NCI-H82 (cell line): ENCODE measurements around the gene ZNF680.
"Not testable (repeated sequence)": the region's sequence is repeated elsewhere in the genome, so short reads cannot be mapped to it uniquely, and the experiment has no call there.

Source experiments
- DNase-seq: peaks from one replicate; lab custom pipeline; 2025; lab: John Stamatoyannopoulos, UW

The ZNF680 gene

DNA sequence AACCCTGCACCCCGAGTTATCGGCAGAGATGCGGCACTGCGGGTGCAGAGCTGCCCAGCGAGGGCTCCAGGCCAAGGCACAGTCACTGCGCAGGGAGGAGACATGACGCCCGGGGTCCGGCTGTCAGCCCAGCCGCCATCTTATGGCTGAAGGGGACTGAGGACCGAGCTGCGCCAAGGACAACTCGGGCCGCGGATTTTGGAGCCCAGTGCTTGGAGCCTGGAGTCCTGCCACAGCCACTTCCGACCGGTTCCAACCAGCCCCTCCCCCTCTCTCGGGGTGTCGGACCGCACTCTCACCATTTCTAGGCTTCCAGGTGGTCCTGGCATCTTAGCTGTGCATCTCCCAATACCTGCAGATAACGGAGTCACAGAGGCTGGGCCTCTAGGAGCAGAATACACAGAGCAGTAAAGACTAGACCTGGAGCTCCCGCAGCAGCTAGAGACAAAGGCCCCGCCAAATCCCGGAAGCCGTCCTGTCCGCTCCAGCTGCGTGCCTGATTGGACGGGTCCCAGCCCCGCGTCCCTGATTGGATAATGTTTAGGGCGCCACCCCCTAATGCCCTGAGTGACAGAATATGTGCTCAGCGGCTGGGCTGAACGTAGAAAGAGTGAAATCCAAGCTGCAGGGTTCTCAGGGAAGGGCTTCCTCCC, at the start of gene ZNF680:
Gene ZNF680 (minus strand): TSS at position 446 of the 653 bp plus-strand sequence. CDS start 117 bp downstream, at position 329.
- DNase-seq = peak; percentile 97

DNA sequence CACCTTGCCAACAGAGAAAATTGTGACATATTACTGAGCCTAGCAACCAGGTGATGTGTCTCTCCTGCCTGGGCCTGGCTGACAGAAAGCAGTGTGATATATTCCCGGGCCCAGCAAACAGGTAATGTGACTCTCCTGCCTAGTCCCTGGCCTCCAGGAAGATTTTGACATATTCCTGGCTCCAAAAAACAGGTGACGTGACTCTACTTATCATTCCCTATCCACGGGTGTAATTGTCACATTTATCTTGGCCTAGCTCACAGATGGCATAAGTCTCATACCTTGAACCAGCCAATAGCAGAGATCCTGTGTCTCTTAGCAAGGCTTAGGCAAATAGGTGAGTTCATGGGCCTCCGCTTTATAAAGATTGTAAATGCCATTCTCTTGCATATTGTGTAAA, 49.6 kb upstream of the ZNF680 start:
- DNase-seq = no peak

DNA sequence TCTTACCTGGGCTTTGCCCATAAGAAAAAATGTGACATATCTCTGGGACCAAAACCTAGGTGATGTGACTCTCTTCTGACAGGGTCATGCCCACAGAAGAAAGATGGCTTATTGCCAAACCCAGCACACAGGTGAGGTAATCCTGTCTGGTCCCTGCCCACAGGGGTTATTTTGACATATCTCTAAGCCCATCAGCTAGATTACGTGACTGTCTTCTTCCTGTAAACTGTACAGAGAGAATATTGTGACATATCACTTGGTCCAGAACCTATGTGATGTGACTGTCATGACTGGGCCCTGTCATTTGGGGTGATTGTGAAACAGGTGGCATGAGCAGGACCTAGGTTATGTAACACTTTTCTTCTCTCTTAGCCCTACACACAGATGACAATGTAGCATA, 48.8 kb upstream of the ZNF680 start:
- no peak for DNase-seq

DNA sequence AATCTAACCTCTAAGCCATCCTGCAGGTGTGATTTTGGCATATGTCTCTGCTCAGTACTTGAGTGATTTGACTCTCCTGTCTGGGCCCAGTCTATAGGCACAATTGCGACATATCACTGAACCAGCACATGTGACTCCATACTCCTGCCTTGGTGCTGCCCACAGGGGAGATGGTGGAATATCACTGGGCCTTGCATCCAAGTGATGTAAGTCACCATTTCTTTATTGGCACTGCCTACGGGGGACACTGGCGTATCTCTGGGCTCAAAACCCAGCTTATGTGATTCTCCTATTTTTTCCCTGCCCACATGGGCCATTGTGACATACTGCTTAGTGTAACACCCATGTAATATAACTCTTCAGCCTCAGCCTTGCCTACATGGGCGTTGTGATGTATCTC, 48.1 kb upstream of the ZNF680 start:
- no peak for DNase-seq

DNA sequence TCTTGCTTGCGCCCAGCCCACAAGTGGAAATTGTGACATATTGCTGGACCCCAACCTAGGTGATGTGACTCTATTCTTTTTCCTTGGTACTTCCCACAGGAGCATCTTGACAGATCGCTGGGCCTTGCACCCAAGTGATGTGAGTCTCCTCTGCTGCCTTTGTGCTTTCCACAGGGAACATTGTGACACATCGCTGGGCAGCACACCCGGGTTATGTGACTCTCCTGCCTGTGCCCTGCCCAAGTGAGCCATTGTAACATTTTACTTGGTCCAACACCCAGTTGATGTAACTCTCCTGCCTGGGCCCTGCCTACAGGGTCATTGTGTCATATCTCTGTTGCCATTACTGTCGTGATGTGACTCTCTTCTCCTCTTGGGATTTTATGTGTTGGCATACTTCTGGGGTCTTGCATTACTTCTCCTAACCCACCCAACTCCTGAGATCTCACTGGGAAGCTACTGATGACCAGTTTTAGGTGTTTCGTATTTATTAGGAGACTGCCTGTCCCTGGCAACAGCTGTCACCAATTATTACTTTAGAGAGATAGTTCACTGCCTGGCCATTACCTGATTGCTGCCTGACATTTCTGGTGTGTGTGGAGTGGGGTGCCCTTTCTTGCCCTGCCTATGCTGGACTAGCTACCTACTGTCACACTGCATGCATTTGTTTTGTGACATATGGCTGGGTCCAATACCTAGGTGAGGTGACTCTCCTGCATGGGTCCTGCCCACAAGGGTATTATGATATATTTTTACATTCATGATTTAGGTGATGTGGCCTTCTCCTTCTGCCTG, 45.4 kb upstream of the ZNF680 start:
- DNase-seq = no peak

DNA sequence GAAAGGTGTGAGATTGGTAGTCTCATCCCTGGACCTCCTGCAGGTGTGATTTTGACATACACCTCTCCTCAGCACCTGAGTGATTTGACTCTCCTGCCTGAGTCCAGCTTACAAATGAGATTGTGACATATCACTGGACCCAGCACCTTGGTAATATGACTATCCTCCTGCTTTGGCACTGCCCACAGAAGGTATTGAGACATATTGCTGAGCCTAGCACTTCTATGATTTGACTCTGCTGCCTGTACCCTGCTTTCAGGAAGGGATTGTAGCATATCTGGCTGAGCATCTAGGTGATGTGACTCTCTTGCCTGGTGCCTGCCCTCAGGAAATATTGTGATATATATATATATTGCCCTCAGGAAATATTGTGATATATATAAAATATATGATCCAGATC, 43.5 kb upstream of the ZNF680 start:
- no peak for DNase-seq

DNA sequence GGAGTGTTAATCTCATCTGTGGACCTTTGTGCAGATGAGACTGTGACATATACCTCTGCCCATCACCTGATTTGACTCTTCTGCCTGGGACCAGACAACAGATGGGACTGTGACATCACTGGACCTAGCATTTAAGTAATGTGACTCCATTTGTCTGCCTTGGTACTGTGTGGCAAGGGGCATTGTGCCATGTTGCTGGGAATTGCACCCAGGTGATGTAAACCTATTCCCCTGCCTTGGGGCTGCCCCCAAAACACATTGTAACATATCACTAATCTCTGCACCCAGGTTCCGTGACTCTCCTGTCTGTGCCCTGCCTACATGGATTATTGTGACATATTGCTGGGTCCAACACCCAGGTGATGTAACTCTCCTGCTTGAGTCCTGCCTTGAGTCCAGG, 40.4 kb upstream of the ZNF680 start:
- DNase-seq = no peak

DNA sequence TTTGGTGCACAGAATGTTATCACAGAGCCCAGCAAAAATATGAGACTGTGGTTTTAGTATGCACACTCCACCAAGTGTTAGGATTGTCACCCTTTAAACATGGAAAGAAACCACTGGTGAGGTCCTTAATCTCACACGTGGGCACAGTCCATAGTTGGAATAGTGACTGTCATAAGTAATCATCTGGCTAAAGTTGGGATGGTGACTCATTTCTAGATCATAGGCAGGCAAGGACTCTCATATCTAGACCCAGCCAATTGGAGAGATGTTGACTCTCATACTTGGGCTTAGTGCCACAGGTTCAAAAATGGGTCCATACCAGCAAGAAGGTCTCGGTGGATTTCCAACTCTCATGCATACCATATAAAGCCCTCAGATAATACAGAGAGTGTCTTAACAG, 39.6 kb upstream of the ZNF680 start:
- no peak for DNase-seq

DNA sequence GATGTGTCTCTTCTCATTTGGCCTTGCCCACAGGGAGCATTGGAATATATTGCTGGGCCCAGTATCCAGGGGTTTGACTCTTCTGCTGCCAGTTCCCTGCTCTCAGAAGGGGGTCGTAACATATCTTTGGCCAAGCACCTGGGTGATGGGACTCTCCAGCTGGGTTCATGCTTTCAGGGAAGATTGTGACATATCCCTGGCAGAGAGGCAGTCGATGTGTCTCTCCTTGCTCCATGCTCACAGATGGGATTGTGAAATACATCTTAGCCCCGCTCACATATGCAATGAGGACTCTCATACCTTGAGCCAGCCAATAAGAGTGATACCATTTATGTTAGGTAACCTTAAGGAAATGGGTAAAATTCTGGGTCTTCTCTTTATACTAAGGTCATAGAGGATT, 39.2 kb upstream of the ZNF680 start:
- no peak for DNase-seq

DNA sequence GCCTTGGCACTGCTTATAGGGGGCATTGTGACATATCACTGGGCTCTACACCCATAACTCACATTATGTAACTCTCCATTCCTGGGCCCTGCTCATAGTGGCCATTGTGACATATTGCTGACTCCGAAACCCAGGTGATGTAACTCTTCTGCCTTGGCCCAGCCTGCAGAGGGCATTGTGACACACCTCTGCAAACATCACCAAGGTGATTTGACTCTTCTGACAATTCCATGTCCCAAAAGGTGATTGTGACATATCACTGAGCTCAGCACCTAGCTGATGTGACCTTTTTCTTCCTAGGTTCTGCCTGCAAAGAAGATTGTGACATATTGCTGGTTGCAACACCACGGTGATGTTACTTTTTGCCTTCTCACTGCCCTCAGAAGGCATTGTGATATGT, 36.5 kb upstream of the ZNF680 start:
- no peak for DNase-seq

DNA sequence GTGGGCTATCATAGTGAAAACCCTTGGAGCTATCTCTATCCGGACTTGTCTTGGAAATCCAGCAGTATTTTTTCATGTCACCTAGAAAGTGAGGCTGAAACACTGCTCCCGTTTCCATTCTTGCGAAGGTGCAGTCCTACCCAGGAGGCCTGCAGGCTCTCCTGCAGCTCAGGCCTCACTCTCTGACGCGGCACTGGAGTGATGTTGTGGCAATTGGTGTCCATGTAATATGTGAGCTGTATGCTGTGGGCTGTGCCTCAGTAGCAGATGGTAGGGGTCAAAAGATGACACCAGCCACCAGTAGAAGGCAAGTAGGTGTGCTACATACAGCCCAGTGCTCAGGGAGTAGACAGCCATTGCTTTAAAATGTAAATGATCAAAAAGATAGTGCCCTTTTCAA, 28.1 kb upstream of the ZNF680 start:
- no peak for DNase-seq

DNA sequence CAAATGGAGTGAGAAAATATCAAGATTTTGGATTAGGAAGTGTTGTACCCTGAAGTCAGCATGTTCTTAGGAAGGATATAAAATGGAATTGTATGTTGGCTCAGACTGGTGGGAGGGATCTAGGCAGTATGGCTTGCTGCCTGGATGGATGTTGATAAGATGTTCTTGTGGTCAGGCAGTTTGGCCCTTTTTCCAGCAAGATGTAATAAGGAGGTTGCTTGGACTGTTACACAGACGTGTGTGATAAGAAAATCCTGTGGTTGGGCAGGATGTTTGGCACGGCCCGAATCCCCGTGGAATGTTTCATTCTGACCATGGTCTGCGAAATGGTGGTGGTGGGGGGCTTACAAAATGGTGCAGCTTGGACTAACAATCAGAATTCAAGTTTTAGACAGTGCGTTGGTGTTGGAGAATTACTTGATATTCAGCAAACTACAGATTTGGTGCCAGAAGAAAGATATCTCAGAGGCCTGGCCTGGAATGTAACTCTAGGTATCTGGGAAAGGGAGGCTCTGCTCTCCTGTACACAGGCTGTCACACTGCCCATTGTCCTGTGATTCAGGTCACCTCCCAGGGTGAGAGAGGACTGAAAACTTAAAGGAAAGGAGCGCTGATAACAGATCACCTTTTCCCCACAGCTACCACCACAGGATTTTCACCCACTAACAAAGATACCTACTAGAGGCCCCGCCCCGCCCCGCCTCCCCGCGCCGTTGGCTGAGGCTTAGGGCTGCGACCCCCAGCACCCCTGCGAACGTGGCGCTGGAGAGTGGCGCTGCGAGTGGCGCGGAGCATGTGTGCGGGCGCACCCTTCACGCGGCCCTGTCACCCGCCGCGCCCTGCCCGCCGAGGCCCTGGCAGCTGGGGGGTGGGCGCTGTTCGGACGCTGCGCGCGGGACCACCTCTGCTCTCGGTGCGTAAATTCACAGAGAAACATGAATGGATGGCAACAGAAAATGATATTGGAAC, 19.3 kb upstream of the ZNF680 start:
- no peak for DNase-seq

DNA sequence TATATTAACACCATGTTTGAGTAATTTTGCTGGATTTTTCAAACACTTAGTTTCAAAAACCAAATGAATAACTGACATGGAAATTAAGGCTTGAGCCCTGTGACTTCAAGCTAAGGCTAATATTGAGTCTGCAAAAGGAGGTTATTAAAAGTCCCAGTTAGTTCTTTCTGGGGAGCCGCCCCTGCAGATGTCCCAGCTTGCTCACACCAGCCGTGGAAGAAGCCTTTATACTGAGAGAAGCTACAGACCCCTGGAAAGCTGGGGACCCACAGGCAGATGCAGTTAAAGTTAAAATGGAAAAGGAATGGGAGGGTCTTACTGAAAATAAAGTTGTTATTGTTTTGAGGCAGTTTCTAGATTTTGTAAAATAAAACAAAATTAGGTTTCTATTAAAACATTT, 18.5 kb upstream of the ZNF680 start:
- no peak for DNase-seq

DNA sequence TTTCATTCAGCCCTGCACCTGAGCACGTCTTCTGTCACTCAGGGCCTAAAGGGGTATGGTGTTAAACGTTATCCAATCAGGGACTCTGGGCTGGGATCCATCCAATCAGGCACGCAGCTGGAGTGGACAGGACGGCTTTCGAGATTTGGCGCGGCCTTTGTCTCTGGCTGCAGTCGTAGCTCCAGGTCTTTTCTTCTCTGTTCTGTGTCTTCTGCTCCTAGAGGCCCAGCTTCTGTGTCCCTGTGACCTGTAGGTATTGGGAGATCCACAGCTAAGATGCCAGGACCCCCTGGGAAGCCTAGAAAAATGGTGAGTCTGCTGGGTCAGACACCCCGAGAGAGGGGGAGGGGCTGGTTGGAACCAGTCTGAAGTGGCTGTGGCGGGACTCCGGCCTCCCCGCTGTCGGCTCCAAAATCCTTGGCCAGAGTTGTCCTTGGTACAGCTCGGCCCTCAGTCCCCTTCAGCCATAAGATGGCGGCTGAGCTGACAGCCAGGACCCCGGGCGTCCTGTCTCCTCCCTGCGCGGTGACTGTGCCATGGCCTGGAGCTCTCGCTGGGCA, 11.7 kb upstream of the ZNF680 start:
- peak; percentile 49 for DNase-seq

DNA sequence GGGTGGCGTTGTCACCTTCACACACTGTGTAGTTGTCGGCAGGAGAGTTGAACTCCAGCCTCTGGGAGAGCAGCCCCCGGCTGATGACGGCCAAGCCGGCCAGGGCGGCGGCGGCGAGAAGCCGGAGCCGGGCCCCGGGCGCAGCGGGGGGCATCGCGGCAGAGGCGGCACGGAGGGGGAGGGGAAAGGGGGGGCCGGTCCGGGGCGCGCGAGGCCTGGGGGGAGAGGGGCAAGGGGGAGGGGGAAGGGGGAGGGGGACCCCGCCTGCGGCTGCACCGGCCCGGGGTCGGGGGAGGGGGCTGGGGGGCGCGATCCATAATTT, 7.4 kb upstream of the ZNF680 start:
- not testable (repeated sequence) for DNase-seq

DNA sequence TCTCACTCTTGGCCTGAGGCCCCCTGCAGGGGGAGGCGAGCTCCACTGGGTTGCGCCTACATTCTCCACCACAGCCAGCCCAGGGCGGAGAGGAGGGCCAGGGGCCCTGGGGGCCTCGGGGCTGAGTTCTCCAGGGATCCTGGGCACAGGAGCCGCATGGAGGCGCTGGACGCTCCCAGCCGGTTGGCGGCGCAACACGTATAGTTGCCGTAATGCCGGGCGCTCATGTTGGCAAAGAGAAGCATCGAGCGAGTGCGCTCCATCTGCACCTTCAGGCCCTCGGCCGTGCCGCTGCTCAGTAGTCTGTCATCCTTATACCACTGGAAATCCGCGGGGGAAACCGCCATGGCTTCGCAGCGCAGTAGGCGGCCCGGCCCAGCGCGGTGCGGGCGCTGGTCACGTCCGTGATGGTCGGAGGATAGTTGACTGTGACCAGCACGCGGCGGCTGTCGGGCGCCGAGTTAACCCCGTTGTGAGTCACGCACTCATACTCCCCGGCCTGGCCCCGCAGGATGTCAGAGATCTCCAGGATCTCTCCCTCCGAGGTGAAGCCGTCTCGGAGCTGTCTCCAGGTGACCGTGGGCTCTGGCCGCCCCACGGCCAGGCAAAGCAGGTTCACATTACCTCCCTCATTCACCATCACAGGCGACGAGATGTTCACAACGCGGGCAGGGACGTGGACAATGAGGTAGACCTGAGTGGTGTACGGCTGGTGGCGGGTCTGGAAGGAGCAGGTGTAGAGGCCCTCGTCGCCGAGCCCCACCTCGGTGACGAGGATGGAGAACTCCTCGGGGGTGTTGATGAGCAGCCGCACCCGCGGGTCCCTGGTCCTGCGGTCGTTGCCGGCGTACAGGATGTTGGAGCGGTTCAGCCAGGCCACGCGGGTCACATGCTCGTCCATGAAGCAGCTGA, 6.8 kb upstream of the ZNF680 start:
- peak; percentile 36 for DNase-seq

DNA sequence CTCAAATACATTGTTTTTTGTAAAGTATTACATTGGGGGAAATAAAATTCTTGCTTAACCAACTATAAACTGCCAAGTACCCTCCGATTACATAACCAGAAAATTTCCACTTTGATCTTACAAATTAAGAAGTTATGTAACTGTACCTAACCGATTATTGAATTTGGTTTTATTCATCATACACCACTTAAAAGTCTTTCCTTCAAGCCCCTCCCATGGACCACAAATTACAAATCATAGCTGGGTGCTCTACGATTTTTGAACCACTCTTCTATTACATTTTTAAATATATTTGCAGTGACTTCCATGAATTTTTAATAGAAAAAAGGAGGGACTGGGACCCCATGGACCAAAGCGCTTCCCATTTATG, 630 bp downstream of the ZNF680 start:
- DNase-seq = no peak

DNA sequence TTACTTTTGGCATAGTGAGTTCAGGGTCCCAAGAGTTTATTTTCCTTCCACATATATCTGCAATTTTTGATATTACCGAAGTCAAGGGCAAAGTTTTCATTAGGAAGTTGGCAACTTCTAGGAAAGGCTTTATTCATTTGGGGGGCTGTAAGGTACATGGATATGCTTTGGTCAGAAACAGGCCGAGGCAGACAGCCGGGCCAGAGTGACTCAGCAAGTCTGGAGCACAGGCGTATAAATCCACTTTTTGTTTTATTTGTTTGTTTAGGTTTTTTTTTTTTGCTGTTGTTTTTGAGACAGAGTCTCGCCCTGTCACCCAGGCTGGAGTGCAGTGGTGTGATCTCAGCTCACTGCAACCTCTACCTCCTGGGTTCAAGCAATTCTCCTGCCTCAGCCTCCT, 3.7 kb downstream of the ZNF680 start:
- no peak for DNase-seq

DNA sequence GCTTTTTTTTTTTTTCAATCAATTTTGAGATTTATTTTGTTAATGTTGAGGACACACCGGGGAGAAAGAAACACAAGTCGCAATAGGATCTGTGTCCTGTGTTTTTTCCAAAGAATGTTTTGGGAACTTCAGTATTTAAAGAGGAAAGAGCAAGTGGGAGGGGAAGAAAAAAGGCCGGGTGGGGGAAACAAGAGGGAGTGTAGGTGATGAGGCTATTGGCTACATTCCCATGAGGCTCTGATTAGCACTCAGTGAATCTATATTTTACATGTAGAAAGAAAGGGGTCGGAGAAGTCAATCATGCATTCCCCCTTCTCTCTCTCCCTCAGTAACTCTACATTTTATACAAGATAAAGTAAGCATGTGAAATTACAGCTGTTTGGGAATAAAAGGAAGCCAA, 4.1 kb downstream of the ZNF680 start:
- DNase-seq = no peak

DNA sequence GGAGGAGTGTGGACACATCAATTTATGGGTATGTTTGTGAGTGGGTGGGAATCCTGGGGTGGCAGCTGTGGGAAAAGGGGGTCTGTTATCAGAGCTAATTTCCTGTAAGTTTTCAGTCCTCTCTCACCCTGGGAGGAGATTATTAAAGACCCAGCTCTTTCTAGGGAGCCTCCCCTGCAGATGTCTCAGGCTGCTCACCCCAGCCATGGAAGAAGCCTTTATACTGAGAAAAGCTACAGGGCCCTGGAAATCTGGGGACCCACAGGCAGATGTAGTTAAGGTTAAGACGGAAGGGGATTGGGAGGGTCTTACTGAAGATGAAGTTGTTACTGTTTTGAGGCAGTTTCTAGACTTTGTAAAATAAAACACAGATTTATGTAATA, 4.6 kb downstream of the ZNF680 start:
- DNase-seq = peak; percentile 10

DNA sequence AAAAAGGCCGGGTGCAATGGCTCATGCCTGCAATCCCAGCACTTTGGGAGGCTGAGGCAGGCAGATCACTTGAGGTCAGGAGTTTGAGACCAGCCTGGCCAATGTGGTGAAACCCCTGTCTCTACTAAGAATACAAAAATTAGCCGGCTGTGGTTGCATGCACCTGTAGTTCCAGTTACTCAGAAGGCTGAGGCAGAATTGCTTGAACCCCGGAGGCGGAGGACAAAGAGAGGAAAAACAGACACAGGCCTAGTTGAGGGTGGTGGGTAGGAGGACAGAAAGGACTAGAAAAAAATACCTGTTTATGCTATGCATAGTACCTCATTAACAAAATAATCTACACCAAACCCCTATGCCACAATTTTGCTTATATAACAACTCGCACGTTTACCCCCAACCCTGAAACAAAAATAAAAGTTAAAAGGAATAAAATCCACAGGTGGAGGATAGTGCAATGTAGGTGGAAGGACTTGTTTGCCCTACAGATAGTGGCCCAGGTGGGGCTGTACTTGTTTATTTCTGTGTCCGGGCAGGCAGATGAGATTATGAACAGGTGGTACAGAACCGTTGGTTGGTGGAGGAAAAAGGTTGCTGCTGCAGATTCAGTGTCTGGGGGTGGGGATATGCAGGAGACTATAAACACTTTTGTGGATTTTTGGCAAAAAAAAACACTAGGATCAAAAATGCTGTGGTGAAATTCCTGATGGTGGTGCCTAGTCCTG, 5.1 kb downstream of the ZNF680 start:
- no peak for DNase-seq
